ENCODE measurements around the gene FSIP2. TPM values are rescaled to one million over a fixed set of nuclear protein-coding genes. Genes with fewer than 3 reads are reported as not detected.

FSIP2 gene
- total RNA-seq, 1 donor from 2014 or later: 4.5 TPM

- Mint-ChIP-seq H3K4me3 (ENCODE audit: unreplicated experiment) (no peak overlapping the region), H3K36me3 (ENCODE audit: low read depth) (peaks cover 3% of the 10 kb centered on the region), H3K27ac (ENCODE audit: unreplicated experiment) (no peak overlapping the region), H3K9me3 (ENCODE audit: low read depth) (peaks cover 13% of the 10 kb centered on the region), H3K4me1 (ENCODE audit: low read depth) (no peaks in the 10 kb centered on the region), H3K27me3 (ENCODE audit: low read depth) (no peaks in the 10 kb centered on the region)
- TF ChIP-seq, protein P1, sequence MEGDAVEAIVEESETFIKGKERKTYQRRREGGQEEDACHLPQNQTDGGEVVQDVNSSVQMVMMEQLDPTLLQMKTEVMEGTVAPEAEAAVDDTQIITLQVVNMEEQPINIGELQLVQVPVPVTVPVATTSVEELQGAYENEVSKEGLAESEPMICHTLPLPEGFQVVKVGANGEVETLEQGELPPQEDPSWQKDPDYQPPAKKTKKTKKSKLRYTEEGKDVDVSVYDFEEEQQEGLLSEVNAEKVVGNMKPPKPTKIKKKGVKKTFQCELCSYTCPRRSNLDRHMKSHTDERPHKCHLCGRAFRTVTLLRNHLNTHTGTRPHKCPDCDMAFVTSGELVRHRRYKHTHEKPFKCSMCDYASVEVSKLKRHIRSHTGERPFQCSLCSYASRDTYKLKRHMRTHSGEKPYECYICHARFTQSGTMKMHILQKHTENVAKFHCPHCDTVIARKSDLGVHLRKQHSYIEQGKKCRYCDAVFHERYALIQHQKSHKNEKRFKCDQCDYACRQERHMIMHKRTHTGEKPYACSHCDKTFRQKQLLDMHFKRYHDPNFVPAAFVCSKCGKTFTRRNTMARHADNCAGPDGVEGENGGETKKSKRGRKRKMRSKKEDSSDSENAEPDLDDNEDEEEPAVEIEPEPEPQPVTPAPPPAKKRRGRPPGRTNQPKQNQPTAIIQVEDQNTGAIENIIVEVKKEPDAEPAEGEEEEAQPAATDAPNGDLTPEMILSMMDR (IDR thresholded peaks at IDR 0.05): no peak
- no peak for DNase-seq (ENCODE audit: low spot score)
Observed at GRCh38 chr2:185790361-185790760, 51.8 kb downstream of the FSIP2 start.

- no peak for DNase-seq (ENCODE audit: low spot score)
- Mint-ChIP-seq H3K4me3 (ENCODE audit: unreplicated experiment) (no peak overlapping the region), H3K4me1 (ENCODE audit: low read depth) (no peaks in the 10 kb centered on the region), H3K9me3 (ENCODE audit: low read depth) (peaks cover 14% of the 10 kb centered on the region), H3K36me3 (ENCODE audit: low read depth) (peaks cover 2% of the 10 kb centered on the region), H3K27ac (ENCODE audit: unreplicated experiment) (no peak overlapping the region), H3K27me3 (ENCODE audit: low read depth) (no peaks in the 10 kb centered on the region)
- TF ChIP-seq, protein P1 (IDR thresholded peaks at IDR 0.05): no peak
Observed at GRCh38 chr2:185793532-185794345, 55.1 kb downstream of the FSIP2 start.

DNA sequence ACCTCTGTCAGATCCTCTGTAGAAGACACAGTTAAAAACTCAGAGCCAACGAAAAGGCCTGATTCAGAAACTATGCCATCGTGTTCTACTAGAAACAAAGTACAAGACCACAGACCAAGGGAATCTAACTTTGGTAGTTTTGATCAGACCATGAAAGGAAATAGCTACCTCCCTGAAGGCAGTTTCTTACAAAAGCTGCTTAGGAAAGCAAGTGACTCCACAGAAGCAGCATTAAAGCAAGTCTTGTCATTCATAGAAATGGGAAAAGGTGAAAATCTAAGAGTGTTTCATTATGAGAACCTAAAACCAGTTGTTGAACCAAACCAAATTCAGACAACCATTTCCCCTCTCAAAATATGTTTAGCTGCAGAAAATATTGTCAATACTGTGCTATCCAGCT, 58.2 kb downstream of the FSIP2 start:
- peaks cover 3% of the 10 kb centered on the region for H3K36me3 Mint-ChIP-seq (ENCODE audit: low read depth)
- H3K9me3 Mint-ChIP-seq (ENCODE audit: low read depth): peaks cover 14% of the 10 kb centered on the region
- H3K4me1 Mint-ChIP-seq (ENCODE audit: low read depth): no peaks in the 10 kb centered on the region
- TF ChIP-seq, protein P1 (IDR thresholded peaks at IDR 0.05): no peak
- no peak for DNase-seq (ENCODE audit: low spot score)
- H3K4me3 Mint-ChIP-seq (ENCODE audit: unreplicated experiment): no peak overlapping the region
- H3K27ac Mint-ChIP-seq (ENCODE audit: unreplicated experiment): no peak overlapping the region
- no peaks in the 10 kb centered on the region for H3K27me3 Mint-ChIP-seq (ENCODE audit: low read depth)

- Mint-ChIP-seq H3K27ac (ENCODE audit: unreplicated experiment) (peak overlapping the region; percentile 9), H3K4me1 (ENCODE audit: low read depth) (peaks cover 6% of the 10 kb centered on the region), H3K9me3 (ENCODE audit: low read depth) (peaks cover 35% of the 10 kb centered on the region), H3K4me3 (ENCODE audit: unreplicated experiment) (no peak overlapping the region), H3K36me3 (ENCODE audit: low read depth) (peaks cover 13% of the 10 kb centered on the region), H3K27me3 (ENCODE audit: low read depth) (no peaks in the 10 kb centered on the region)
- no peak for DNase-seq (ENCODE audit: low spot score)
- TF ChIP-seq, protein P1 (IDR thresholded peaks at IDR 0.05): no peak
Observed at GRCh38 chr2:185802926-185803325, 64.3 kb downstream of the FSIP2 start.

GRCh38 chr2:185806783-185807182, 68.2 kb downstream of the FSIP2 start:
- DNase-seq (ENCODE audit: low spot score): no peak
- no peak overlapping the region for H3K4me3 Mint-ChIP-seq (ENCODE audit: unreplicated experiment)
- peaks cover 6% of the 10 kb centered on the region for H3K4me1 Mint-ChIP-seq (ENCODE audit: low read depth)
- peaks cover 42% of the 10 kb centered on the region for H3K9me3 Mint-ChIP-seq (ENCODE audit: low read depth)
- H3K36me3 Mint-ChIP-seq (ENCODE audit: low read depth): peaks cover 12% of the 10 kb centered on the region
- TF ChIP-seq, protein P1 (IDR thresholded peaks at IDR 0.05): no peak
- H3K27me3 Mint-ChIP-seq (ENCODE audit: low read depth): no peaks in the 10 kb centered on the region
- no peak overlapping the region for H3K27ac Mint-ChIP-seq (ENCODE audit: unreplicated experiment)

Measured in chondrocyte (in vitro differentiated cells).